Mesenchymal stem cell (in vitro differentiated cells and primary cell): ENCODE measurements around the gene DCTN2.
A peak's percentile ranks its signal among the peaks of the same experiment; 100 is the strongest.

Experiments
- DNase-seq: peaks from one replicate; pipeline ENCODE4 v3.0.0-alpha.2; 2013
- H2AFZ ChIP-seq: one replicate; pipeline ENCODE4 v1.6.1; 2013; ENCODE audit warnings: low read depth, mild to moderate bottlenecking, control low read depth, inconsistent platforms, low read length, moderate library complexity
- H2AK5ac ChIP-seq: 2 replicates; pipeline ENCODE4 v1.6.1; 2013; ENCODE audit warnings: low read length, moderate library complexity, mild to moderate bottlenecking, inconsistent platforms; ENCODE audit not compliant: severe bottlenecking
- H2BK120ac ChIP-seq: one replicate; pipeline ENCODE4 v1.6.1; 2013; ENCODE audit warnings: low read depth, mild to moderate bottlenecking, inconsistent platforms, low read length, moderate library complexity
- H2BK12ac ChIP-seq, 2 experiments: one replicate each; pipeline ENCODE4 v1.6.1; 2013; ENCODE audit warnings: inconsistent platforms in 2 of 2, low read length in 2 of 2, mild to moderate bottlenecking in 2 of 2, moderate library complexity in 2 of 2, control low read depth in 1 of 2
- H2BK15ac ChIP-seq: one replicate; pipeline ENCODE4 v1.6.1; 2013; ENCODE audit warnings: mild to moderate bottlenecking, low read depth, inconsistent platforms; ENCODE audit not compliant: poor library complexity, severe bottlenecking
- H2BK5ac ChIP-seq: 2 replicates; pipeline ENCODE4 v1.6.1; 2013; ENCODE audit warnings: low read depth, mild to moderate bottlenecking, low read length, control low read depth, inconsistent platforms; ENCODE audit not compliant: poor library complexity, severe bottlenecking
- H3K14ac ChIP-seq, 2 experiments: one replicate each; pipeline ENCODE4 v1.6.1; 2013; ENCODE audit warnings: inconsistent platforms in 2 of 2, low read length in 2 of 2, control low read depth in 1 of 2, mild to moderate bottlenecking in 1 of 2, moderate library complexity in 1 of 2
- H3K18ac ChIP-seq, 2 experiments: one replicate each; pipeline ENCODE4 v1.6.1; 2013; ENCODE audit warnings: inconsistent platforms in 2 of 2, low read length in 2 of 2, control low read depth in 1 of 2, low read depth in 1 of 2, mild to moderate bottlenecking in 1 of 2
- H3K23ac ChIP-seq, 2 experiments: one replicate each; pipeline ENCODE4 v1.6.1; 2013; ENCODE audit warnings: inconsistent platforms in 2 of 2, low read length in 2 of 2, mild to moderate bottlenecking in 2 of 2, moderate library complexity in 2 of 2, control low read depth in 1 of 2
- H3K27ac ChIP-seq: 2 replicates; pipeline ENCODE4 v1.5.1; 2013; ENCODE audit warnings: mild to moderate bottlenecking, moderate library complexity, low read length, control low read depth, inconsistent platforms; ENCODE audit not compliant: poor library complexity, severe bottlenecking
- H3K27me3 ChIP-seq, 2 experiments: 2 replicates each; pipeline versions ENCODE4 v1.6.1 to v1.7.0; 2013; ENCODE audit warnings: low read length in 2 of 2, mild to moderate bottlenecking in 2 of 2, moderate library complexity in 2 of 2, control low read depth in 1 of 2, inconsistent platforms in 1 of 2; ENCODE audit not compliant: control insufficient read depth in 1 of 2, insufficient read depth in 1 of 2
- H3K36me3 ChIP-seq, 2 experiments: 2 replicates each; pipeline versions ENCODE4 v1.6.1 to v1.7.0; 2013; ENCODE audit warnings: low read length in 2 of 2, control low read depth in 1 of 2, inconsistent platforms in 1 of 2, low read depth in 1 of 2, mild to moderate bottlenecking in 1 of 2; ENCODE audit not compliant: insufficient read depth in 2 of 2, control insufficient read depth in 1 of 2
- H3K4ac ChIP-seq, 2 experiments: one replicate each; pipeline ENCODE4 v1.6.1; 2013; ENCODE audit warnings: inconsistent platforms in 2 of 2, low read length in 2 of 2, mild to moderate bottlenecking in 2 of 2, moderate library complexity in 2 of 2, control low read depth in 1 of 2, low read depth in 1 of 2
- H3K4me1 ChIP-seq: 2 replicates; pipeline ENCODE4 v1.6.1; 2013; ENCODE audit warnings: low read depth, low read length, control low read depth; ENCODE audit not compliant: control insufficient read depth, insufficient read depth
- H3K4me2 ChIP-seq: 2 replicates; pipeline ENCODE4 v1.6.1; 2013; ENCODE audit warnings: low read length, mild to moderate bottlenecking, inconsistent platforms; ENCODE audit not compliant: poor library complexity, severe bottlenecking
- H3K4me3 ChIP-seq, 2 experiments: 2 replicates each; pipeline versions ENCODE4 v1.5.1 to v1.7.0; 2013; ENCODE audit warnings: low read length in 2 of 2, mild to moderate bottlenecking in 2 of 2, control low read depth in 1 of 2, low read depth in 1 of 2; ENCODE audit not compliant: insufficient read depth in 1 of 2
- H3K79me1 ChIP-seq: replicated peaks from 2 replicates; pipeline ENCODE4 v1.6.1; 2013; ENCODE audit warnings: mild to moderate bottlenecking, control low read depth, low read length, inconsistent platforms; ENCODE audit not compliant: poor library complexity, severe bottlenecking
- H3K9ac ChIP-seq: 2 replicates; pipeline ENCODE4 v1.7.0; 2013; ENCODE audit warnings: mild to moderate bottlenecking, low read length, moderate library complexity
- H3K9me3 ChIP-seq: 2 replicates; pipeline ENCODE4 v1.7.0; 2013; ENCODE audit warnings: mild to moderate bottlenecking, low read length; ENCODE audit not compliant: control insufficient read depth
- H4K8ac ChIP-seq: one replicate; pipeline ENCODE4 v1.6.1; 2013; ENCODE audit warnings: inconsistent platforms, mild to moderate bottlenecking, low read length, moderate library complexity
- H4K91ac ChIP-seq: one replicate; pipeline ENCODE4 v1.6.1; 2013; ENCODE audit warnings: mild to moderate bottlenecking, low read length, inconsistent platforms
- WGBS: methylation state at CpG from one replicate; pipeline ENCODE4 v1.1.7; 2013; ENCODE audit warnings: mixed read lengths; 5-methylcytosine and 5-hydroxymethylcytosine counted together

DCTN2 gene

GRCh38 chr12:57529831-57530230 lies 17.2 kb downstream of the DCTN2 start:
- H3K79me1 ChIP-seq = peaks cover 41% of the 10 kb centered on the region
- DNase-seq = no peak
- no peak overlapping the region for H3K27ac ChIP-seq
- H3K9me3 ChIP-seq = no peaks in the 10 kb centered on the region
- H3K23ac ChIP-seq = no peak overlapping the region
- H3K4ac ChIP-seq = no peak overlapping the region
- H2BK15ac ChIP-seq = no peak overlapping the region
- WGBS = 88% methylated on average over 6 of the region's 6 CpGs
- no peak overlapping the region for H4K8ac ChIP-seq
- H3K18ac ChIP-seq = no peak overlapping the region
- H2BK12ac ChIP-seq = no peak overlapping the region
- no peak overlapping the region for H3K4me2 ChIP-seq
- peak overlapping the region; percentile 42 for H3K9ac ChIP-seq
- no peak overlapping the region for H4K91ac ChIP-seq
- H3K4me1 ChIP-seq = peaks cover 16% of the 10 kb centered on the region
- no peak overlapping the region for H3K14ac ChIP-seq
- H2AK5ac ChIP-seq = no peak overlapping the region
- H2AFZ ChIP-seq = no peak overlapping the region
- no peak overlapping the region for H2BK120ac ChIP-seq
- H2BK5ac ChIP-seq = no peak overlapping the region
- H3K4me3 ChIP-seq = no peak overlapping the region
- H3K27me3 ChIP-seq = no peaks in the 10 kb centered on the region
- H3K36me3 ChIP-seq = peaks cover 90 to 91% of the 10 kb centered on the region in 2 experiments

GRCh38 chr12:57528831-57529555 lies 18.0 kb downstream of the DCTN2 start:
- Histone ChIP-seq H3K36me3 (peaks cover 89 to 91% of the 10 kb centered on the region in 2 experiments), H3K4me2 (no peak overlapping the region), H4K91ac (no peak overlapping the region), H4K8ac (no peak overlapping the region), H3K14ac (no peak overlapping the region), H3K4me1 (peaks cover 24% of the 10 kb centered on the region), H3K18ac (no peak overlapping the region), H3K4me3 (no peak overlapping the region), H3K27me3 (no peaks in the 10 kb centered on the region), H3K23ac (no peak overlapping the region), H3K4ac (no peak overlapping the region), H2BK12ac (no peak overlapping the region), H2BK120ac (no peak overlapping the region), H3K79me1 (peaks cover 37% of the 10 kb centered on the region), H2AFZ (no peak overlapping the region), H2AK5ac (no peak overlapping the region), H2BK5ac (no peak overlapping the region), H3K9ac (no peak overlapping the region), H3K27ac (no peak overlapping the region), H3K9me3 (no peaks in the 10 kb centered on the region), H2BK15ac (no peak overlapping the region)
- 97% methylated on average over 5 of the region's 10 CpGs for WGBS
- DNase-seq = no peak

GRCh38 chr12:57528176-57528575 lies 18.8 kb downstream of the DCTN2 start:
- 95% methylated on average over 10 of the region's 12 CpGs for WGBS
- Histone ChIP-seq H2BK5ac (no peak overlapping the region), H3K36me3 (peaks cover 84 to 85% of the 10 kb centered on the region in 2 experiments), H3K79me1 (peaks cover 34% of the 10 kb centered on the region), H2BK12ac (no peak overlapping the region), H2BK120ac (no peak overlapping the region), H3K18ac (no peak overlapping the region), H3K9ac (no peak overlapping the region), H2AFZ (no peak overlapping the region), H3K9me3 (no peaks in the 10 kb centered on the region), H3K27ac (no peak overlapping the region), H4K8ac (no peak overlapping the region), H3K4me2 (no peak overlapping the region), H2AK5ac (no peak overlapping the region), H3K4me3 (no peak overlapping the region), H3K4ac (no peak overlapping the region), H3K4me1 (peaks cover 26% of the 10 kb centered on the region), H3K14ac (no peak overlapping the region), H4K91ac (no peak overlapping the region), H3K23ac (no peak overlapping the region), H2BK15ac (no peak overlapping the region), H3K27me3 (no peaks in the 10 kb centered on the region)
- DNase-seq = no peak

GRCh38 chr12:57527184-57527583 lies 19.8 kb downstream of the DCTN2 start:
- WGBS = 95% methylated on average over 4 of the region's 5 CpGs
- Histone ChIP-seq H2AFZ (no peak overlapping the region), H2AK5ac (no peak overlapping the region), H3K27me3 (no peaks in the 10 kb centered on the region), H2BK15ac (no peak overlapping the region), H3K36me3 (peaks cover 74 to 75% of the 10 kb centered on the region in 2 experiments), H3K14ac (no peak overlapping the region), H2BK12ac (no peak overlapping the region), H3K4me3 (no peak overlapping the region), H3K4me1 (peaks cover 28% of the 10 kb centered on the region), H3K4me2 (no peak overlapping the region), H3K79me1 (peaks cover 34% of the 10 kb centered on the region), H3K23ac (no peak overlapping the region), H3K4ac (no peak overlapping the region), H3K9me3 (no peaks in the 10 kb centered on the region), H4K8ac (no peak overlapping the region), H4K91ac (no peak overlapping the region), H2BK5ac (no peak overlapping the region), H3K27ac (no peak overlapping the region), H3K9ac (peak overlapping the region; percentile 14), H3K18ac (no peak overlapping the region), H2BK120ac (no peak overlapping the region)
- DNase-seq = no peak
